NCI-H510A treated with DMSO at 0.1 percent for 48 hours (cell line): ENCODE results near the gene DBNDD2.
A peak's percentile ranks its signal among the peaks of the same experiment; 100 is the strongest.

Experiments
- DNase-seq: peaks from one replicate; lab custom pipeline; 2025; lab: John Stamatoyannopoulos, UW

Gene DBNDD2

GRCh38 chr20:45378191-45378590 is 29.9 kb upstream of the DBNDD2 start, which contains the start of gene TP53TG5:
TP53TG5 (minus strand) TSS chr20:45378325; CDS start chr20:45378236, 89 bp downstream.
- no peak for DNase-seq

GRCh38 chr20:45387274-45387673 is 20.8 kb upstream of the DBNDD2 start:
- DNase-seq: no peak

- no peak for DNase-seq
Measured at GRCh38 chr20:45390931-45391330, 17.2 kb upstream of the DBNDD2 start.

- DNase-seq: no peak
Measured at GRCh38 chr20:45391559-45391958, 16.5 kb upstream of the DBNDD2 start.

- DNase-seq: no peak
Measured at GRCh38 chr20:45392733-45393132, 15.4 kb upstream of the DBNDD2 start.

GRCh38 chr20:45394221-45395113 is 13.6 kb upstream of the DBNDD2 start:
- no peak for DNase-seq

- no peak for DNase-seq
Measured at GRCh38 chr20:45395114-45395415, 13.0 kb upstream of the DBNDD2 start.

- DNase-seq: no peak
Measured at GRCh38 chr20:45399018-45399417, 9.1 kb upstream of the DBNDD2 start.

- DNase-seq: no peak
Measured at GRCh38 chr20:45400346-45401031, 7.6 kb upstream of the DBNDD2 start.

GRCh38 chr20:45402946-45403345 is 5.1 kb upstream of the DBNDD2 start:
- no peak for DNase-seq

- peak; percentile 79 for DNase-seq
Measured at GRCh38 chr20:45404438-45404837, 3.7 kb upstream of the DBNDD2 start.

GRCh38 chr20:45405571-45406259 is 2.4 kb upstream of the DBNDD2 start:
- no peak for DNase-seq

GRCh38 chr20:45406260-45407066 is 1.6 kb upstream of the DBNDD2 start:
- DNase-seq: no peak

- DNase-seq: no peak
Measured at GRCh38 chr20:45407067-45407745, 883 bp upstream of the DBNDD2 start.

- no peak for DNase-seq
Measured at GRCh38 chr20:45408646-45409213, 641 bp downstream of the DBNDD2 start.

- no peak for DNase-seq
Measured at GRCh38 chr20:45409521-45410272, 1.6 kb downstream of the DBNDD2 start.

GRCh38 chr20:45410887-45411286 is 2.8 kb downstream of the DBNDD2 start:
- no peak for DNase-seq

- DNase-seq: no peak
Measured at GRCh38 chr20:45412653-45413052, 4.6 kb downstream of the DBNDD2 start.

- DNase-seq: no peak
Measured at GRCh38 chr20:45413479-45413878, 5.4 kb downstream of the DBNDD2 start.
